Forelimb muscle (tissue), 1 donor: ENCODE results near the gene SSR4. TPM values are rescaled to one million over a fixed set of nuclear protein-coding genes. Genes with fewer than 3 reads are reported as not detected.
"Not testable (repeated sequence)": the region's sequence is repeated elsewhere in the genome, so short reads cannot be mapped to it uniquely, and the experiment has no call there.

Experiments used
- DNase-seq: peaks from one replicate; pipeline ENCODE4 v3.0.0-alpha.2; 2013; ENCODE audit warnings: low read depth
- polyA plus RNA-seq: library from polyadenylated mRNA; unstranded; fragments of 120-200 nt; gene quantifications from one replicate; pipeline ENCODE4 v1.2.1, GENCODE V29; 2013; ENCODE audit not compliant: insufficient read length

SSR4 gene
- polyA plus RNA-seq, result 115 TPM

DNA sequence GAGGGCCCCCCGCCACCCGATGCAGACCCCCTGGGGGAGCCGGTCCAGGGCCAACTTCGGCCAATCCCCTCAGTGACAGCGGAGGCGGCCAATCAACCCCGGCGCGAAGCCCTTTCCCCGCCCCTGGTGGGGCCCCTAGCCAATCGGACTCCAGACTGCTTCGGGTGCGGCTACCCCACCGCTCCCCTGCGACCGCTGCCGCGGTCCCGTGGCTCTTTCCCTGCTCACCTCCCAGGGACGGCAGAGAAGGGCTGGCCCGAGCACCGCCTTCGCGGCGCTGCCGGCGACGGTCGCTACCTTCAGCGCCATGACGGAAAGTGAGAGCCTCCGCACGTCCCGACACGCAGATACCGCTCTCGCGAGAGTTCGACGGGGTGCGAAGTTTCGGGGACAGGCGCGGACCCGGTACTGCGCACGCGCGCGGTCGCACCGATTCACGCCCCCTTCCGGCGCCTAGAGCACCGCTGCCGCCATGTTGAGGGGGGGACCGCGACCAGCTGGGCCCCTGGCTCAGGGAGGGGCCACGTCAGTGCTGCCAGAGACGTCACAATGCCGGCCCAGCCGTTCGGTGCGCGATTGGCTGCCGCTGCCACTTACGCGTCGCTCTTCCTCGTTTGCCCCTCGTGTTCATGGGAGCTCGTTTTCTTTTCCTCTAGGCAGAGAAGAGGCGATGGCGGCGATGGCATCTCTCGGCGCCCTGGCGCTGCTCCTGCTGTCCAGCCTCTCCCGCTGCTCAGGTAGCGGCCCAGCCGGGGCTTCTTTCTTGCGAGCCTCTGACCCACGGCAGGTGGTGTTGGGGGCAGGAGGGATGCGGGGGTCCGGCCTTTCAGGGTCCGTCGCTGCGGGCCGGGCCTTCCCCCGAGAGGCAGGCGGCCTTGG is at the start of gene SSR4, which contains the start of gene IDH3G:
TSS of gene SSR4 (plus strand) at position 651 of the 879 bp plus-strand sequence. CDS start at position 671, 20 bp downstream.
TSS of gene IDH3G (minus strand) at position 358 of the 879 bp plus-strand sequence. CDS start at position 309, 49 bp downstream.
- DNase-seq, result peak; percentile 84

GRCh38 chrX:153745067-153745433 is 49.4 kb upstream of the SSR4 start:
- DNase-seq, result not testable (repeated sequence)

- no peak for DNase-seq
Observed at GRCh38 chrX:153746359-153746758, 48.1 kb upstream of the SSR4 start.

DNA sequence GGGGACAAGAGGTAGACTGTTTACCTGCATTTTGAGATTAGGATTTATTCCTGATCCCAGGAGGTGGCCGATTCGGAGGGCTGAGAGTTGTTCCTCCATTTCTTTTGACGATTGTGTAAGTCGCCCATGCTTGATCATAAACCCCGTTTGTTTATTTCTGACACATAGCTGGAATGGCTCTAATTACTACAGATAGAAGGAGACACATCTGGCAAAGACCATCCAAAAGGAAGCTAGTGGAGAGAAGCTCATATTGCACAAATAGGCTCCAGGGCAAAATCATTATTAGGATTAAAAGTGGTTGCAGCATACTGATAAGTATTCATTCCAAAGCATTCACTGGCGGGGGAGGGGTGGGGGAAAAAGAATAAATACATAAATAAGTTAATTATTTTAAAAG is 47.5 kb upstream of the SSR4 start:
- not testable (repeated sequence) for DNase-seq

- DNase-seq, result not testable (repeated sequence)
Observed at GRCh38 chrX:153749017-153749416, 45.5 kb upstream of the SSR4 start.

DNA sequence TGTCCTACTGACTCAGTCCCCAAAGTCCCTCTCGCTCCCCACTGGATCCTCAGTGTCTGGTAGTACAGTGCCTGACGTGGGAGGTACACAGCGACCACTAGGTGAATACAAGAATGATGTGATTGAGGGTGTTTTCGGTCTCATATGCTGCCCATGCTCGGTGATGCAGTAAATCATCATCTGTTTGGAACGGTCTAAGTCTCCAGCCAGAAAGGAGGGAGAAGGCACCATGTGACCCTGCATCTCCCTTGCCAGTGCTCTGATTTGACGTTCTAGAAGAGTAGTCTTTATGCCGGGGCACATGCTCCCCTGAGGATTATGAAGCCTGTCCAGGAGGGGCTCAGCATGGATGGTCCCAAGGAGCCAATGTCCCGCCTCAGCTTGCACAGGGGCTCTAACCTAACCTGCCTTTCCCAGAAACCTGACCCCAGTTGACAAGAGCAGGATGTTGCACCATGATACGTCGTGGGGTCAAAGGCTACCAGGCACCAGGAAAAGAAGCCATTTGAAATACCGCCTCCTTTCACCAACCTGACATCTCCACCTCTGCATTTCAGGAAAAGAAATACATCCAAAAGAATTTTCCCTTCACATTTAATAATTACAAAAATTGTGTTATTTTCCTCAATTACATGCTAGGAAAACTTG is 44.2 kb upstream of the SSR4 start:
- DNase-seq, result no peak

DNA sequence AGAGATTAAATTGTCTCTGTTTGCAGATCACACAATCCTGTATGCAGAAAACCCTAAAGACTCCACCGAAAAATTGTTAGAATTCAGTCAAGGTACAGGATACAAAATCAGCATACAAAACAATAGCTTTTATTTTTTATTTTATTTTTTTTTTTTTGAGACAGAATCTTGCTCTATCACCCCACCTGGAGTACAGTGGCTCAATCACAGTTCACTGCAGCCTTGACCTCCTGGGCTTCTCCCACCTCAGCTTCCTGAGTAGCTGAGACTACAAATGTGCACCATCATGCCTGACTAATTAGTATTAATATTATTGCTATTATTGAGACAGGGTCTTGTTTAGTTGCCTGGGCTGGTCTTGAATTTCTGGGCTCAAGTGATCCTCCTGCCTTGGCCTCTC is 39.3 kb upstream of the SSR4 start:
- DNase-seq, result no peak

DNA sequence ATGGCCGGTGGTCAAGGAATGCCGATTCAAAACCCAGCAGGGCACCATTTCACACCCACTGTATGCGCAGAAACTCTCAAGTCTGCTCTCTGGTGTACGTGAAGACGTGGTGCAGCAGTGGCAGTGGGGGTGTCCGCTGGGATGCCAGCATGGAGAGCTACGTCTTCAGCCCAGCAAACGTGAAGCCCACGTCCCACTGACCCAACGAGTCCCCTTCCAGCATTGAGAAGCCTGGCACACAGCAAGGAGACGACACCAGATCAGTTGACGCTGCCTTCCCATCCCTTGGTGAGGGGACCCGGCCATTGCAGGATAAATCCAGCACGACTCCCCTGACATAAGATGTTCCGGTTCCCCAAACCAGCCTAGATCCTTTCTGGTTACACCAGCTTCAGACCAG is 32.6 kb upstream of the SSR4 start:
- DNase-seq, result no peak

DNA sequence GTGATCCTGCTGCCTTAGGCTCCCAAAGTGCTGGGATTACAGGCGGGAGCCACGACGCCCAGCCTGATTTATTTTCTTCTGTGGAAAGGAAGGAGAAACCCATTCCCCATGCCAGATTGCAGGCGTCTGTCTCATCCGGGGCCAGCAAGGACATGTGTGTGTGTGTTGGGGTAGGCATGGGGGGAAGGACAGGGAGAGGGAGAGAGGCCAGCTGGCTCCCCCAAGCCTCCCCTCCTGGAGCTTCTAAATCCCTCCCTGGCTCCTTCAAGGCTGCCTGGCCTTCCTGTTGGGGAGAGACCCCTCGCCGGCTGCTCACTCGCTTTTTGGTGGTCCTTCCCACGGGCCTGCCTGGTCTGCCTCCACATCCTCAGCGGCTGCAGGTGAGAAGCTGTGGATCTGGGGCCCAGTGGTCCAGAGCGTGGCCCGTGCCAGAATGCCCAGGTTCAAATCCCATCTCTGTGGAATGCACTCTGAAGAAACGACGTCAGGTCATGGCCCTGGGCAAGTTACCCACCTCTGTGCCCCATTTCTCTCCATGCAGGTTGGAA is 31.8 kb upstream of the SSR4 start:
- DNase-seq, result no peak

- DNase-seq, result no peak
Observed at GRCh38 chrX:153763298-153763932, 31.1 kb upstream of the SSR4 start.

DNA sequence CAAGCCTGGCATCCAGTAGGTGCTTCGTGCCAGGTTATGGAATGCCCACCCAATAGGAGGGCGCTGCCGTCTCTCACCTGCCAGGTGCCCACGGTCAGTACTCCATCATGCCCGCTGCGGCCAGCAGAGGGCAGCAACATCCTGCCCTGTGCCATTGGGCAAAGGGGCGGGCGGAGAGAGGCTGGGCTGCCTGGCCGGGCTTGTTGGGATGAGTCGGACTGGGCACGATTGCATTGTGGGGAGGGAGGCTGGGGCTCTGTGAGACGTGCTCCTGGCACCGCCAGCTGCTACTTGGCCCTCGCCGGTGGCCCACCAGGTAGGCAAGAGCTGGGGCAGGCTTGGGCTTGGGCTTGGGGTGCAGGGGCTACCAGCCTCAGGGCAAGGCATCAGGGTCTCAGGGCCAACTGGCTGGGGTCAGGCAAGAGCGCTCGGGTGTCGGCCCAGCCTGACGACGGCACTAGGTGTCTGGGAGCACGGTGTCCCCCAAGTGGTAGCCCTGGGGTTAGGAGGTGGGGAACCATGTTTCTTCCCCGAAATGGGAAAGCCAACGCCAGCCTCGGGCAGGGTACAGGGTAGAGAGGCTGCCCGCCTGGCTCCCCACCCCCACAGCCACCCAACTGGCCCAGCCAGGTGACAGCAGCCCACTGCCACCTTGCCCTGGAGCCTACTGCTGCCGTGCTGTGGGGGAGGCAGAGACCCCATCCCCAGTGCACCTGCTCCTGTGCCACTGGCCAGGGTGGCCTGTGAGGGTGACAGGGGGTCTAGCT is 30.3 kb upstream of the SSR4 start, which contains the start of gene PLXNB3:
TSS of gene PLXNB3 (plus strand) at position 261 of the 767 bp plus-strand sequence. CDS start 1,287 bp downstream, outside the sequence.
- no peak for DNase-seq

DNA sequence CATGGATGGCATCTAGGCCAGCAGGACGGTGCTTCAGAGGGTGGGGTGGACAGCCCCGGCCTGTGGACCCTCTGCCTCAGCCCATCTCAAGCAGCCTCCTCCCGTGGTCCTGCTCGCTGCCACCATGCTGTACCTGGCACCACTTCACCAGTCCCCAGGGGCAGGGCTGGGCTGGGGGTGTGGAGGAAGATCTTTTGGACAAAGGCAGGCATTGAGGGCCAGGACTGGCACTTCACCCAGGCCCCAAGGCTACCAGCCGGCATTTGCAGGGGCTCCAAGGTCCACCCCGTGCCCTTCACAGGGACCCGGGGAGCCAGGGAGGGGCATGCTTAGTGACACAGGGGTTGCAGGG is 29.7 kb upstream of the SSR4 start:
- no peak for DNase-seq

GRCh38 chrX:153765138-153766079 is 29.1 kb upstream of the SSR4 start:
- DNase-seq, result no peak

DNA sequence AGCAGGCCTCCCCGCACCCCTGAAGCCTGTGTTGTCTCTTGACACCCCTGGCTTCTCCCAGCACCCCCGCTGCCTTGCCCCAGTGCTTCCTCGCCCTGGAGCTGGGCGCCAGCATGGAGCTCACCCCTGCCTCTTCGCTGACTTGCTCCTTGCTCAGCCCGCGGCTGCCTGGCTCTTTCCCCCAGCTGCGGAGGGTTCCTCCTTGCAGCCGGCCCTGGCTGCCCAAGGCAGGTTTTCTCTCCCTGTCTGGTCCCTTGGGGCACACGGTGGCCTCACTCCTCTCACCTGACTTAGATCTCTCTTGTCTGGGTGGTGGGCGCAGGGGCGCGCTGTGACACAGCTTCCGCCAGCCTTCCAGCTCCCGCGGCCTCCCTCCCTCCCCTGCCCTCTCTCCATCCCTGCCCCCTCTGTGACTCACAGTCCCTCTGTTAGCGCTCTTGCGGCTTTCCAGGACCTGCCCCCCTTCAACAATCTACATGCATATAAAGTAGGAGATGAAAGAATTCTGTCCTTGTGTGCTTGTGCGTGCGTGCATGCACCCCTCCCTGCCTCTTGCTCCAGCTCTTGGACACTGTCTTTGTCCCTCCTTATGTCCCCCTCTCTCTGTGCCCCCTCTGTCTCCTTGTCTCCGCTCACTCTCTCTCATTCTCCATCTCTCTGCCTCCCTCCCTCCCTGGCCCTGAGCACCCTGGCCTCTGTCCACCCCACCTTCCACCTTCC is 28.2 kb upstream of the SSR4 start:
- no peak for DNase-seq

- no peak for DNase-seq
Observed at GRCh38 chrX:153766871-153767673, 27.4 kb upstream of the SSR4 start.

DNA sequence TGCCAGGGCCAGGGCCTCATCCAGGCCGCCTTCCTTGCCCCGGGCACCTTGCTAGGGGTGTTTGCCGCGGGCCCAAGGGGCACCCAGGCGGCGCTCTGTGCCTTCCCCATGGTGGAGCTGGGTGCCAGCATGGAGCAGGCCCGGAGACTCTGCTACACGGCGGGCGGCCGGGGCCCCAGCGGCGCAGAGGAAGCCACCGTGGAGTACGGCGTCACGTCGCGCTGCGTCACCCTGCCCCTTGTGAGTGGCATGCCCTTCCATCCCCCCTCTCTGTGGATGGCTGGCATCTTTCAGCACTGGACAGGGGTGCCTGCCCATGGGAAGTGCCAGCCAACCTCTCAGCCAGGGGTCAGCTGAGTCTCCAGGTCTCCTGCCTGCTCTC is 26.8 kb upstream of the SSR4 start:
- DNase-seq, result no peak

DNA sequence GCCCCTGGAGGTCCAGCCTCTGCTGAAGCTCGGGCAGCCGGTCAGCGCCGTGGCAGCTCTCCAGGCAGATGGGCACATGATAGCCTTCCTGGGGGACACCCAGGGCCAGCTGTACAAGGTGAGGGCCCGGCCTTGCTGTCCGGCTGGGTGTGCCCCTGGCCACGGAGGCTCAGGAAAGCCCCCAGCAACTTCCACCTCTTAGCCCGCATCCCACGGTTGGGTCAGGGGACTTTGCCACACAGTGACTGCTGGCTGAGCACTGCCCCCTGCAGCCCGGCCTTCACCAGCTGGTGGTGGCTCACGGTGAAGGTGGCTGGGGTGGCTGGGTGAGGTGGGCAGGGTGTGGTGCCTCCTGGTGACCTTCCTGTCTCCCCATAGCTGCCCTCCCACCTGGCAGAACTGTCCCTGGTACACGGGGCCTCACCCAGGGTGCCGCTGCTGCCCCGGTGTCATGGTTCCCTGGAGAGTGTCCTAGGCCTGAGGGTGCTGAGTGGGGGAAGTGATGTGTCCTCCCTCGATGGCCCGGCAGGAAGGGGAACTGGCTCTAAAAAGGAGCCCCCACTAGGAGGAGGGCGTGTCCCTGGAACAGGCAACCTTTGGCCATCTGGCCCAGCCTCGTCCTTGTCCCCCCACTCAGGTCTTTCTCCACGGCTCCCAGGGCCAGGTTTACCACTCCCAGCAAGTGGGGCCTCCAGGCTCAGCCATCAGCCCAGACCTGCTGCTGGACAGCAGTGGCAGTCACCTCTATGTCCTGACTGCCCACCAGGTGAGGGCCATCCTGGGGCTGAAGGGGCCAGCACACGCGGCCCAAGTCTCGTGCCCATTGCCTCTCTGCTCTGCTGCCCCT is 25.9 kb upstream of the SSR4 start:
- DNase-seq, result no peak
